Astrocyte (in vitro differentiated cells and primary cell): ENCODE measurements around the gene RALGPS2. TPM values are rescaled to one million over a fixed set of nuclear protein-coding genes. Genes with fewer than 3 reads are reported as not detected.
A peak's percentile ranks its signal among the peaks of the same experiment; 100 is the strongest.

Source experiments
- DNase-seq: peaks from one replicate; pipeline ENCODE4 v3.0.0-alpha.2; 2010; ENCODE audit warnings: low read depth
- FAIRE-seq: peaks from 2 replicates; lab custom pipeline; 2011; peaks lifted over from hg19 to GRCh38; lab: Jason Lieb, UNC
- H2AFZ ChIP-seq: 2 replicates; pipeline ENCODE4 v1.6.0; 2012; ENCODE audit warnings: low read depth, low read length, inconsistent platforms
- H3K27ac ChIP-seq: 2 replicates; pipeline ENCODE4 v1.5.1; 2011; ENCODE audit warnings: low read depth, low read length, inconsistent platforms
- H3K27me3 ChIP-seq: 2 replicates; pipeline ENCODE4 v1.6.0; 2011; ENCODE audit warnings: low read length, inconsistent platforms; ENCODE audit not compliant: insufficient read depth
- H3K36me3 ChIP-seq: 2 replicates; pipeline ENCODE4 v1.5.1; 2011; ENCODE audit warnings: low read length, inconsistent platforms; ENCODE audit not compliant: insufficient read depth
- H3K4me1 ChIP-seq: 2 replicates; pipeline ENCODE4 v1.5.1; 2011; ENCODE audit warnings: low read length, inconsistent platforms; ENCODE audit not compliant: insufficient read depth
- H3K4me2 ChIP-seq: 2 replicates; pipeline ENCODE4 v1.6.0; 2012; ENCODE audit warnings: low read length, inconsistent platforms
- H3K4me3 ChIP-seq: 2 replicates; pipeline ENCODE4 v1.5.1; 2011; ENCODE audit warnings: low read depth, mild to moderate bottlenecking, low read length, inconsistent platforms; ENCODE audit not compliant: insufficient read depth
- H3K79me2 ChIP-seq: 2 replicates; pipeline ENCODE4 v1.6.0; 2012; ENCODE audit warnings: mild to moderate bottlenecking, low read length, inconsistent platforms; ENCODE audit not compliant: insufficient read depth
- H3K9ac ChIP-seq: 2 replicates; pipeline ENCODE4 v1.6.0; 2012; ENCODE audit warnings: mild to moderate bottlenecking, low read length, inconsistent platforms
- H3K9me3 ChIP-seq: 2 replicates; pipeline ENCODE4 v1.5.1; 2012; ENCODE audit warnings: low read depth, mild to moderate bottlenecking, low read length, inconsistent platforms; ENCODE audit not compliant: insufficient read depth
- H4K20me1 ChIP-seq: 2 replicates; pipeline ENCODE4 v1.6.0; 2012; ENCODE audit warnings: low read length, inconsistent platforms; ENCODE audit not compliant: insufficient read depth
- H3K27ac Mint-ChIP-seq: one replicate; pipeline ENCODE4 v1.8.0; 2021; ENCODE audit warnings: mild to moderate bottlenecking, mixed read lengths; ENCODE audit not compliant: unreplicated experiment
- H3K27me3 Mint-ChIP-seq: one replicate; pipeline ENCODE4 v1.8.0; 2021; ENCODE audit warnings: low read depth, mixed read lengths; ENCODE audit not compliant: unreplicated experiment
- H3K36me3 Mint-ChIP-seq: one replicate; pipeline ENCODE4 v1.8.0; 2021; ENCODE audit warnings: low read depth, mixed read lengths; ENCODE audit not compliant: unreplicated experiment
- H3K4me1 Mint-ChIP-seq: one replicate; pipeline ENCODE4 v1.8.0; 2021; ENCODE audit warnings: low read depth, mixed read lengths; ENCODE audit not compliant: unreplicated experiment
- H3K4me3 Mint-ChIP-seq: one replicate; pipeline ENCODE4 v1.8.0; 2021; ENCODE audit warnings: mild to moderate bottlenecking, moderate library complexity, mixed read lengths; ENCODE audit not compliant: unreplicated experiment
- H3K9me3 Mint-ChIP-seq: one replicate; pipeline ENCODE4 v1.8.0; 2021; ENCODE audit warnings: mild to moderate bottlenecking, mixed read lengths; ENCODE audit not compliant: unreplicated experiment
- EZH2 ChIP-seq: IDR thresholded peaks from 2 replicates; pipeline ENCODE4 v1.6.1; 2012; ENCODE audit warnings: mild to moderate bottlenecking, low read length, inconsistent platforms; ENCODE audit not compliant: insufficient read depth
- total RNA-seq: library from RNA; stranded (reverse); gene quantifications from 2 replicates; pipeline ENCODE4 v1.2.1, GENCODE V29; 2021
- TF ChIP-seq, protein P1 (sequence below): IDR thresholded peaks from 2 replicates; pipeline ENCODE4 v1.5.1; 2011; ENCODE audit warnings: low read depth, mild to moderate bottlenecking, inconsistent platforms, low read length, moderate library complexity; ENCODE audit not compliant: insufficient read depth

RALGPS2 gene
- total RNA-seq, 1 donor from 2014 or later = 33.6 TPM

DNA sequence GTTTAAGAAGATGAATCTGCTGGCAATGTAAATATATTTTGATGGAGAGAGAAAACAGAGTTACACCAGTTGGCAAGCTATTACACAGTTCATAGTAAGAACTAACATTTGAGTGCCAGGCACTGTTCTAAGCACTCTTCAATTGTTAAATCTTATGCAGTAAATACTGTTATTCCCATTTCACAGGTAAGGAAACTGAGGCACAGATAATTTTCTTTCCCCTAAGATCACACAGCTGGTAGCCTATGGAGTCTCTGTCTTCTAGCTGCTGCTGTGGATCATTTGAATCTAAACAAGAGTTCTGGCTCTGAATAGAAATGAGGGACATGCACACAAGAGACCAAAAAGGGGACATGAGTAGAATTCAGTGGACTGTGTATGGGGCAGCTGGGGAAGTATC, 137.8 kb downstream of the RALGPS2 start:
- DNase-seq = no peak
- H3K27me3 ChIP-seq = no peaks in the 10 kb centered on the region
- H3K4me1 Mint-ChIP-seq = peaks cover 14% of the 10 kb centered on the region
- no peak overlapping the region for H3K9ac ChIP-seq
- H3K4me2 ChIP-seq = no peak overlapping the region
- H2AFZ ChIP-seq = no peak overlapping the region
- FAIRE-seq = no peak
- TF ChIP-seq EZH2 = no peak
- TF ChIP-seq, protein P1, sequence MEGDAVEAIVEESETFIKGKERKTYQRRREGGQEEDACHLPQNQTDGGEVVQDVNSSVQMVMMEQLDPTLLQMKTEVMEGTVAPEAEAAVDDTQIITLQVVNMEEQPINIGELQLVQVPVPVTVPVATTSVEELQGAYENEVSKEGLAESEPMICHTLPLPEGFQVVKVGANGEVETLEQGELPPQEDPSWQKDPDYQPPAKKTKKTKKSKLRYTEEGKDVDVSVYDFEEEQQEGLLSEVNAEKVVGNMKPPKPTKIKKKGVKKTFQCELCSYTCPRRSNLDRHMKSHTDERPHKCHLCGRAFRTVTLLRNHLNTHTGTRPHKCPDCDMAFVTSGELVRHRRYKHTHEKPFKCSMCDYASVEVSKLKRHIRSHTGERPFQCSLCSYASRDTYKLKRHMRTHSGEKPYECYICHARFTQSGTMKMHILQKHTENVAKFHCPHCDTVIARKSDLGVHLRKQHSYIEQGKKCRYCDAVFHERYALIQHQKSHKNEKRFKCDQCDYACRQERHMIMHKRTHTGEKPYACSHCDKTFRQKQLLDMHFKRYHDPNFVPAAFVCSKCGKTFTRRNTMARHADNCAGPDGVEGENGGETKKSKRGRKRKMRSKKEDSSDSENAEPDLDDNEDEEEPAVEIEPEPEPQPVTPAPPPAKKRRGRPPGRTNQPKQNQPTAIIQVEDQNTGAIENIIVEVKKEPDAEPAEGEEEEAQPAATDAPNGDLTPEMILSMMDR = no peak
- H3K27ac ChIP-seq = no peak overlapping the region
- no peaks in the 10 kb centered on the region for H3K9me3 ChIP-seq
- H3K4me1 ChIP-seq = no peaks in the 10 kb centered on the region
- no peaks in the 10 kb centered on the region for H3K36me3 ChIP-seq
- H3K9me3 Mint-ChIP-seq = no peaks in the 10 kb centered on the region
- no peaks in the 10 kb centered on the region for H3K27me3 Mint-ChIP-seq
- no peak overlapping the region for H3K27ac Mint-ChIP-seq
- no peak overlapping the region for H3K4me3 Mint-ChIP-seq
- no peaks in the 10 kb centered on the region for H4K20me1 ChIP-seq
- no peak overlapping the region for H3K4me3 ChIP-seq
- H3K79me2 ChIP-seq = no peaks in the 10 kb centered on the region
- H3K36me3 Mint-ChIP-seq = peaks cover 7% of the 10 kb centered on the region

DNA sequence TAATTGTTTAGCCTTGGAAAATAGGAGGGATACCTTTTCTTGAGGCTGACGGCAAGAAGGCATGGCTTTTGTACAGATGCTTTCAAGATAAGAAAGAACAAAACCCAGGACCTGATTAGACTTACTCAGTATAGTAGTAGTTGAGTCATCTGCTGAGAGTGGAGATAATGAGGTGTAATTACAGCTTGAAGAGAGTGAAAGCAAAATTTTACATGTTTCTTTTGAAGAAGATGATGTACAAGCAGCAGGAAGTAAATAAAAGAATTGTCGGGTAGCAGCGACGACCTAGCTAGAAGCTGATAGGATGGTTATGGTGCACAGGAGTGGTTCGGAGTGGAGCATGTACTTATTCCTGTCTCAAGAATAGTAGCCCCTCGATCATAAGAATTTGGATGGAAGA, 139.3 kb downstream of the RALGPS2 start:
- TF ChIP-seq EZH2 = no peak
- TF ChIP-seq, protein P1 = no peak
- no peaks in the 10 kb centered on the region for H3K9me3 Mint-ChIP-seq
- H3K4me2 ChIP-seq = no peak overlapping the region
- H3K4me3 ChIP-seq = no peak overlapping the region
- no peaks in the 10 kb centered on the region for H3K36me3 ChIP-seq
- H3K4me1 ChIP-seq = no peaks in the 10 kb centered on the region
- H3K79me2 ChIP-seq = no peaks in the 10 kb centered on the region
- H3K9ac ChIP-seq = no peak overlapping the region
- H3K27me3 ChIP-seq = no peaks in the 10 kb centered on the region
- no peak overlapping the region for H3K4me3 Mint-ChIP-seq
- H3K4me1 Mint-ChIP-seq = peaks cover 16% of the 10 kb centered on the region
- no peaks in the 10 kb centered on the region for H3K9me3 ChIP-seq
- FAIRE-seq = no peak
- no peaks in the 10 kb centered on the region for H3K27me3 Mint-ChIP-seq
- no peak for DNase-seq
- no peak overlapping the region for H3K27ac Mint-ChIP-seq
- H4K20me1 ChIP-seq = no peaks in the 10 kb centered on the region
- no peak overlapping the region for H2AFZ ChIP-seq
- H3K36me3 Mint-ChIP-seq = peaks cover 7% of the 10 kb centered on the region
- no peak overlapping the region for H3K27ac ChIP-seq

DNA sequence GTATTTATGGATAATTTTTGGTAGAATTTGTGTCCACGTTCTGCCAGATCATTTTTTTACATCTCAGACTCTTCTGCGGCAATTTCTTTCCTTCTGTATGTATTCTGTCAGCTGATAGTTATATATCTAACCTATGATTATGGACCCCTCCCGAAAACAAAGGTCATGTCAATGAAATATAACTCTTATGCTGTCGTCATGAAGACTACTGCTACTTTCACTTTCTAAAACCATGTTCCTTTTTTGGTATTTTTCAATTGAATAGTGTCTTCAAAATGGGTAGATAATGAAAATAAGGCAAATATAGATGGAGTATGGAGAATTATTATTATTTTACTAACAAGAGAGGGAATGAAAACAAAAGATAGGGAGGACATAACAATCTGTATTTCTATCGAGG, 142.6 kb downstream of the RALGPS2 start:
- Histone ChIP-seq H3K9me3 (no peaks in the 10 kb centered on the region), H3K4me3 (no peak overlapping the region), H2AFZ (no peak overlapping the region), H3K9ac (peak overlapping the region; percentile 12), H3K27me3 (no peaks in the 10 kb centered on the region), H3K4me1 (peaks cover 4% of the 10 kb centered on the region), H3K4me2 (peak overlapping the region; percentile 51), H3K79me2 (no peaks in the 10 kb centered on the region), H3K27ac (no peak overlapping the region), H4K20me1 (no peaks in the 10 kb centered on the region), H3K36me3 (no peaks in the 10 kb centered on the region)
- Mint-ChIP-seq H3K4me3 (peak overlapping the region; percentile 43), H3K9me3 (no peaks in the 10 kb centered on the region), H3K27ac (peak overlapping the region; percentile 43), H3K27me3 (no peaks in the 10 kb centered on the region), H3K4me1 (peaks cover 41% of the 10 kb centered on the region), H3K36me3 (peaks cover 6% of the 10 kb centered on the region)
- DNase-seq = no peak
- FAIRE-seq = no peak
- TF ChIP-seq, protein P1 = no peak
- no peak for TF ChIP-seq EZH2
